GM12878 (cell line): Measurements from ENCODE around the gene PKD1L1. TPM values are rescaled to one million over a fixed set of nuclear protein-coding genes. Genes with fewer than 3 reads are reported as not detected.

Experiments
- ATAC-seq: fragments of 200-7000 bp; cut with Tn5 transposase; 3 replicates; pipeline ENCODE4 v1.9.1; 2020; ENCODE audit warnings: mild to moderate bottlenecking, moderate library complexity
- BruUV-seq: library from RNA; stranded (reverse); fragments of 400-500 nt; replicated peaks from 2 replicates; lab custom pipeline; 2021; lab: Mats Ljungman, UMichigan
- CTCF ChIA-PET: fragments of 300-600 bp; sonication (Branson Sonifier 250); formaldehyde crosslinking; extraction: SDS; loops from one replicate; lab custom pipeline; 2021; ENCODE audit warnings: inconsistent platforms; lab: Yijun Ruan, JAX
- POLR2A ChIA-PET: fragments of 350-600 bp; formaldehyde crosslinking; extraction: SDS; loops from one replicate; lab custom pipeline; 2021; ENCODE audit warnings: inconsistent platforms; lab: Charles Lee
- RAD21 ChIA-PET: fragments of 300-600 bp; sonication (Branson Sonifier 250); formaldehyde crosslinking; loops from one replicate; lab custom pipeline; 2023; ENCODE audit warnings: antibody characterized with exemption; ENCODE audit not compliant: unreplicated experiment; lab: Charles Lee
- SMC1A ChIA-PET: fragments of 300-600 bp; sonication (Branson Sonifier 250); formaldehyde crosslinking; loops from one replicate; lab custom pipeline; 2023; ENCODE audit not compliant: unreplicated experiment, uncharacterized antibody; lab: Charles Lee
- DNase-seq: peaks from one replicate; pipeline ENCODE4 v3.0.0-alpha.2; 2011; ENCODE audit warnings: low read depth, low spot score
- FAIRE-seq: peaks from 3 replicates; lab custom pipeline; 2011; peaks lifted over from hg19 to GRCh38; lab: Jason Lieb, UNC
- H2AFZ ChIP-seq: 2 replicates; pipeline ENCODE4 v1.6.0; 2011; ENCODE audit warnings: low read depth, low read length, control low read depth; ENCODE audit not compliant: control insufficient read depth
- H3K27ac ChIP-seq: 2 replicates; pipeline ENCODE4 v1.5.1; 2011; ENCODE audit warnings: control low read depth; ENCODE audit not compliant: control insufficient read depth, insufficient read depth
- H3K27me3 ChIP-seq, 2 experiments: replicated peaks in 1 of 2; 2 replicates each; pipeline versions ENCODE4 v1.6.0 to v1.6.1; 2011; ENCODE audit warnings: low read length in 1 of 2; ENCODE audit not compliant: control insufficient read depth in 2 of 2, insufficient read depth in 2 of 2
- H3K36me3 ChIP-seq, 2 experiments: 2 replicates each; pipeline ENCODE4 v1.5.1; 2011; ENCODE audit warnings: low read length in 1 of 2; ENCODE audit not compliant: control insufficient read depth in 2 of 2, insufficient read depth in 2 of 2
- H3K4me1 ChIP-seq: 2 replicates; pipeline ENCODE4 v1.6.1; 2011; ENCODE audit warnings: mild to moderate bottlenecking, low read length, moderate library complexity, mixed read lengths; ENCODE audit not compliant: control insufficient read depth, insufficient read depth
- H3K4me2 ChIP-seq: 2 replicates; pipeline ENCODE4 v1.6.0; 2011; ENCODE audit warnings: control low read depth; ENCODE audit not compliant: control insufficient read depth, insufficient read depth
- H3K4me3 ChIP-seq: fragments of 200-600 bp; sonication (generic); 2 replicates; pipeline ENCODE4 v1.5.1; 2016
- H3K79me2 ChIP-seq: 2 replicates; pipeline ENCODE4 v1.6.0; 2011; ENCODE audit warnings: low read length; ENCODE audit not compliant: control insufficient read depth, insufficient read depth
- H3K9ac ChIP-seq: 2 replicates; pipeline ENCODE4 v1.8.0; 2011; ENCODE audit warnings: low read length, control low read depth, mixed read lengths; ENCODE audit not compliant: control insufficient read depth, insufficient read depth
- H3K9me3 ChIP-seq: replicated peaks from 3 replicates; pipeline ENCODE4 v1.5.1; 2011; ENCODE audit warnings: mild to moderate bottlenecking, low read length; ENCODE audit not compliant: control insufficient read depth, insufficient read depth
- H4K20me1 ChIP-seq: 2 replicates; pipeline ENCODE4 v1.6.0; 2011; ENCODE audit not compliant: control insufficient read depth, insufficient read depth
- BCL3 ChIP-seq: IDR thresholded peaks from 2 replicates; pipeline ENCODE4 v1.6.1; 2011; ENCODE audit warnings: borderline replicate concordance, low read depth, mild to moderate bottlenecking, moderate library complexity, low read length; ENCODE audit not compliant: insufficient read depth, poor library complexity, severe bottlenecking
- RBBP5 ChIP-seq: fragments of 200-600 bp; sonication (generic); conservative IDR thresholded peaks from 2 replicates; pipeline ENCODE4 v1.6.1; 2016
- SREBF2 ChIP-seq: IDR thresholded peaks from 2 replicates; pipeline ENCODE4 v1.6.1; 2012; ENCODE audit warnings: mild to moderate bottlenecking, low read length
- STAT3 ChIP-seq: IDR thresholded peaks from 2 replicates; pipeline ENCODE4 v1.6.1; 2011; ENCODE audit warnings: low read depth, low read length, improper control_type of control experiment
- TARDBP ChIP-seq: IDR thresholded peaks from 2 replicates; pipeline ENCODE4 v1.6.1; 2016; ENCODE audit warnings: borderline replicate concordance
- ZNF24 ChIP-seq: fragments of 450-650 bp; IDR thresholded peaks from 2 replicates; pipeline ENCODE4 v1.6.1; 2017; ENCODE audit warnings: antibody characterized with exemption, mild to moderate bottlenecking
- ZNF384 ChIP-seq: IDR thresholded peaks from 2 replicates; pipeline ENCODE4 v1.6.1; 2012; ENCODE audit warnings: low read depth, mild to moderate bottlenecking, low read length, improper control_type of control experiment, borderline replicate concordance
- ZNF622 ChIP-seq: fragments of 450-650 bp; IDR thresholded peaks from 2 replicates; pipeline ENCODE4 v1.6.1; 2017; ENCODE audit warnings: mild to moderate bottlenecking, inconsistent platforms
- WGBS: methylation state at CpG from one replicate; pipeline ENCODE4 v1.1.6; 2016; ENCODE audit warnings: low lambda C conversion rate; ENCODE audit not compliant: insufficient replicate concordance, insufficient coverage; ENCODE audit errors: missing lambda C conversion rate; 5-methylcytosine and 5-hydroxymethylcytosine counted together
- in situ Hi-C: fragments of 300-500 bp; cut with MboI; formaldehyde crosslinking; loops from 9 replicates; pipeline ENCODE4 v1.14.3; 2018; ENCODE audit warnings: mixed read lengths
- intact Hi-C: fragments of 100-400 bp; cut with micrococcal nuclease; formaldehyde crosslinking; loops from one replicate; pipeline ENCODE4 v1.14.2; 2022; ENCODE audit not compliant: unreplicated experiment
- polyA plus RNA-seq, 11 experiments: library from polyadenylated mRNA; depleted of rRNA in 4 of 11; unstranded in 6 of 11; stranded (reverse) in 5 of 11; fragments of >200 nt; fragmentation: Nextera tagmentation in 4 of 11; fragmentation: Illumina TruSeq in 1 of 11; extraction: Ambion mirVana in 4 of 11; extraction: Trizol in 1 of 11; gene quantifications; 1 replicate in 1 of 11; 2 replicates in 10 of 11; pipeline versions ENCODE4 v1.2.1 to v1.2.3, GENCODE V29; 2011 to 2016; ENCODE audit warnings: inconsistent platforms in 2 of 11, missing spikeins in 2 of 11, low read depth in 1 of 11
- total RNA-seq, 4 experiments: library from RNA; depleted of rRNA in 3 of 4; stranded (reverse); fragments of >200 nt in 3 of 4; fragmentation: Illumina TruSeq in 1 of 4; extraction: Trizol in 1 of 4; gene quantifications; 2 replicates each; pipeline versions ENCODE4 v1.2.1 to v1.2.3, GENCODE V29; 2013 to 2021
- TF ChIP-seq, protein P1 (sequence below): fragments of 450-650 bp; IDR thresholded peaks from 2 replicates; pipeline ENCODE4 v1.6.1; 2016; ENCODE audit warnings: mild to moderate bottlenecking, moderate library complexity, borderline replicate concordance
- TF ChIP-seq, protein P2 (sequence below): IDR thresholded peaks from 2 replicates; pipeline ENCODE4 v1.6.1; 2012; ENCODE audit warnings: low read depth, low read length, improper control_type of control experiment

Gene PKD1L1
- total and polyA plus RNA-seq, 10 of the 15 experiments (the other 5 are each of a cell fraction or from before 2014, with no cell fraction given), result under 0.01 to 0.05 (median 0.02) TPM; not detected in 3

DNA sequence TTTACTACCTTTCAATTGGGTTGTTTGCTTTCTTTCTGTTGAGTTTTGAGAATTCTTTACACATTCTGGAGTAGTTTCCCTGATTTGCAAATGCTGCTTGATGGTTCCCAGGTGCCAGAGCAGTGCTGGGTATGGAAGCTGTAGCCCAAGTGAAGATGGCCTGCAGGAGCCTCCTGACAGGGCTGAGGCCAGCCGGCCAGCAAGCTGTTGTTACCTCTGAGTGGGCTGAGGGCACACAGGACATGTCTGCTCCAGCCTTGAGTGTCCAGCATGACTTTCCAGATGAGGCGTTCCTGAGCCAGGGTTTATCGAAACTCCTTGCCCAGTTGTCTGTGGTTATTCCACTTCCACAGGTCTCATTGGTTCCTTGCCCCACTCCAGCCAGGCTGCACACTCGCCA lies 201.8 kb downstream of the PKD1L1 start:
- WGBS, result 14% methylated on average over 4 of the region's 4 CpGs
- Histone ChIP-seq H3K36me3 (no peaks in the 10 kb centered on the region), H3K4me1 (no peaks in the 10 kb centered on the region), H3K9ac (no peak overlapping the region), H3K4me2 (no peak overlapping the region), H3K27ac (no peak overlapping the region), H3K27me3 (peaks cover 0 to 3% of the 10 kb centered on the region in 2 experiments; a peak in 2 of 4 replicates), H2AFZ (no peak overlapping the region), H4K20me1 (no peaks in the 10 kb centered on the region), H3K4me3 (no peak overlapping the region), H3K9me3 (no peaks in the 10 kb centered on the region), H3K79me2 (no peaks in the 10 kb centered on the region)
- in situ Hi-C loops, result no loop called here
- ATAC-seq, result no peak
- SMC1A ChIA-PET, result no interaction called here
- BruUV-seq, result no TSS peak
- TF ChIP-seq ZNF384 (no peak), ZNF24 (no peak), RBBP5 (no peak), ZNF622 (no peak), STAT3 (no peak), SREBF2 (no peak), BCL3 (no peak), TARDBP (no peak)
- TF ChIP-seq, protein P1, sequence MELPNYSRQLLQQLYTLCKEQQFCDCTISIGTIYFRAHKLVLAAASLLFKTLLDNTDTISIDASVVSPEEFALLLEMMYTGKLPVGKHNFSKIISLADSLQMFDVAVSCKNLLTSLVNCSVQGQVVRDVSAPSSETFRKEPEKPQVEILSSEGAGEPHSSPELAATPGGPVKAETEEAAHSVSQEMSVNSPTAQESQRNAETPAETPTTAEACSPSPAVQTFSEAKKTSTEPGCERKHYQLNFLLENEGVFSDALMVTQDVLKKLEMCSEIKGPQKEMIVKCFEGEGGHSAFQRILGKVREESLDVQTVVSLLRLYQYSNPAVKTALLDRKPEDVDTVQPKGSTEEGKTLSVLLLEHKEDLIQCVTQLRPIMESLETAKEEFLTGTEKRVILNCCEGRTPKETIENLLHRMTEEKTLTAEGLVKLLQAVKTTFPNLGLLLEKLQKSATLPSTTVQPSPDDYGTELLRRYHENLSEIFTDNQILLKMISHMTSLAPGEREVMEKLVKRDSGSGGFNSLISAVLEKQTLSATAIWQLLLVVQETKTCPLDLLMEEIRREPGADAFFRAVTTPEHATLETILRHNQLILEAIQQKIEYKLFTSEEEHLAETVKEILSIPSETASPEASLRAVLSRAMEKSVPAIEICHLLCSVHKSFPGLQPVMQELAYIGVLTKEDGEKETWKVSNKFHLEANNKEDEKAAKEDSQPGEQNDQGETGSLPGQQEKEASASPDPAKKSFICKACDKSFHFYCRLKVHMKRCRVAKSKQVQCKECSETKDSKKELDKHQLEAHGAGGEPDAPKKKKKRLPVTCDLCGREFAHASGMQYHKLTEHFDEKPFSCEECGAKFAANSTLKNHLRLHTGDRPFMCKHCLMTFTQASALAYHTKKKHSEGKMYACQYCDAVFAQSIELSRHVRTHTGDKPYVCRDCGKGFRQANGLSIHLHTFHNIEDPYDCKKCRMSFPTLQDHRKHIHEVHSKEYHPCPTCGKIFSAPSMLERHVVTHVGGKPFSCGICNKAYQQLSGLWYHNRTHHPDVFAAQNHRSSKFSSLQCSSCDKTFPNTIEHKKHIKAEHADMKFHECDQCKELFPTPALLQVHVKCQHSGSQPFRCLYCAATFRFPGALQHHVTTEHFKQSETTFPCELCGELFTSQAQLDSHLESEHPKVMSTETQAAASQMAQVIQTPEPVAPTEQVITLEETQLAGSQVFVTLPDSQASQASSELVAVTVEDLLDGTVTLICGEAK, result no peak
- TF ChIP-seq, protein P2, sequence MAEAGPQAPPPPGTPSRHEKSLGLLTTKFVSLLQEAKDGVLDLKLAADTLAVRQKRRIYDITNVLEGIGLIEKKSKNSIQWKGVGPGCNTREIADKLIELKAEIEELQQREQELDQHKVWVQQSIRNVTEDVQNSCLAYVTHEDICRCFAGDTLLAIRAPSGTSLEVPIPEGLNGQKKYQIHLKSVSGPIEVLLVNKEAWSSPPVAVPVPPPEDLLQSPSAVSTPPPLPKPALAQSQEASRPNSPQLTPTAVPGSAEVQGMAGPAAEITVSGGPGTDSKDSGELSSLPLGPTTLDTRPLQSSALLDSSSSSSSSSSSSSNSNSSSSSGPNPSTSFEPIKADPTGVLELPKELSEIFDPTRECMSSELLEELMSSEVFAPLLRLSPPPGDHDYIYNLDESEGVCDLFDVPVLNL, result no peak
- POLR2A ChIA-PET, result no interaction called here
- no peak for DNase-seq
- RAD21 ChIA-PET, result no interaction called here
- intact Hi-C loops, result no loop called here
- CTCF ChIA-PET, result no interaction called here
- no peak for FAIRE-seq
